ENCODE results near the gene SERHL2. TPM values are rescaled to one million over a fixed set of nuclear protein-coding genes. Genes with fewer than 3 reads are reported as not detected.
"Not testable (repeated sequence)": the region's sequence is repeated elsewhere in the genome, so short reads cannot be mapped to it uniquely, and the experiment has no call there.

The SERHL2 gene
- total RNA-seq, 2 experiments from 2014 or later, result 1.1 to 1.4 TPM

DNA sequence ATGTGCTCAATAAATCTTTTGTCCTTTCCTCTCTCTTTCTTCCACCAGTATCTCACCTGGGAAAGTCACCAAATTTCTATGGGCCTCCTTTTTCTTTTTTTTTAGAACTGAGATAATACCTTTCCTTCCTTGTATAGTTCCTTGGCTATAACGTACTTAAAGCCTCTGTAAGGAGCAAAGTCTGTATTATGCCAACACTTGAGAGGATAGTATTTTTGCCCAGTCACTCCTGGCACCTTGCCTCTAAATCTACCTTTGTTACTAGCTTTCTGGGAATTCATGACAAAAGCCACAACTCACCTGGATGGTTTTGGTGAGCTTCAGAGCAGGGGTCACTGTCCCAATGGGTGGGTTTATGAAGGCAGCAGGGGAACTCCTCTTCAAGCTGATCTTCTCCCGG, 48.7 kb downstream of the SERHL2 start:
- intact Hi-C loops (cut with micrococcal nuclease), result no loop called here
- Mint-ChIP-seq H3K27me3 (no peaks in the 10 kb centered on the region), H3K9me3 (no peaks in the 10 kb centered on the region), H3K4me1 (ENCODE audit: low read depth) (peaks cover 20% of the 10 kb centered on the region), H3K4me3 (no peak overlapping the region), H3K27ac (peak overlapping the region; percentile 20), H3K36me3 (ENCODE audit: low read depth) (peaks cover 39% of the 10 kb centered on the region)
- ATAC-seq, result no peak
- POLR2A ChIA-PET, result interaction anchor here (10.1 kb wide), 1 partner anchor 10 kb away, joined by 69 read pairs; the partner anchor contains the start of gene POLDIP3
- TF ChIP-seq, protein P1, sequence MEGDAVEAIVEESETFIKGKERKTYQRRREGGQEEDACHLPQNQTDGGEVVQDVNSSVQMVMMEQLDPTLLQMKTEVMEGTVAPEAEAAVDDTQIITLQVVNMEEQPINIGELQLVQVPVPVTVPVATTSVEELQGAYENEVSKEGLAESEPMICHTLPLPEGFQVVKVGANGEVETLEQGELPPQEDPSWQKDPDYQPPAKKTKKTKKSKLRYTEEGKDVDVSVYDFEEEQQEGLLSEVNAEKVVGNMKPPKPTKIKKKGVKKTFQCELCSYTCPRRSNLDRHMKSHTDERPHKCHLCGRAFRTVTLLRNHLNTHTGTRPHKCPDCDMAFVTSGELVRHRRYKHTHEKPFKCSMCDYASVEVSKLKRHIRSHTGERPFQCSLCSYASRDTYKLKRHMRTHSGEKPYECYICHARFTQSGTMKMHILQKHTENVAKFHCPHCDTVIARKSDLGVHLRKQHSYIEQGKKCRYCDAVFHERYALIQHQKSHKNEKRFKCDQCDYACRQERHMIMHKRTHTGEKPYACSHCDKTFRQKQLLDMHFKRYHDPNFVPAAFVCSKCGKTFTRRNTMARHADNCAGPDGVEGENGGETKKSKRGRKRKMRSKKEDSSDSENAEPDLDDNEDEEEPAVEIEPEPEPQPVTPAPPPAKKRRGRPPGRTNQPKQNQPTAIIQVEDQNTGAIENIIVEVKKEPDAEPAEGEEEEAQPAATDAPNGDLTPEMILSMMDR (IDR thresholded peaks at IDR 0.05), result no peak
- CTCF ChIA-PET, result no interaction called here
- no peak for DNase-seq

DNA sequence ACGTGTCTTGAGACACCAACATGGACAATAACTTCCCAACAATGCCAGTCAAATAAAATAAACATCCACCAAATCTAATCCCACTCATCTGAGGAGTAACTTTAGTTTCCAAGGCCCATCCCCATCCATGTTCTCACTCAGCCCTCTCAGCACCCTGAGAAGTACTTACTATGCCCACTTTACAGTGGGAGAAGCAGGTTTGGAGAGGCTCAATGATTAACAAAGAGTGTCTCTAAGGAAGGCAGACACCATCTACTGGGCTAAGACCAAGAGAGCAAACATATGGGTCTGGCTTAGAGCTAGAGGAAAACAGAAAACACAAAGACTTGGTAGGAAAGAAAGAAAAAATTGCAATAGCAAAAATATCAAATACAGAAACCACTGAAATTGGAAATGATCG, 49.7 kb downstream of the SERHL2 start:
- H3K36me3 Mint-ChIP-seq (ENCODE audit: low read depth), result peaks cover 43% of the 10 kb centered on the region
- no peaks in the 10 kb centered on the region for H3K27me3 Mint-ChIP-seq
- ChIA-PET CTCF (no interaction called here), POLR2A (interaction anchor here (0.6 to 0.7 kb wide), 2 partner anchors 11 to 16 kb away, joined by 3 read pairs; partner anchors contain the start of gene POLDIP3)
- TF ChIP-seq, protein P1 (IDR thresholded peaks at IDR 0.05), result no peak
- no peak for ATAC-seq
- no peak overlapping the region for H3K4me3 Mint-ChIP-seq
- H3K27ac Mint-ChIP-seq, result no peak overlapping the region
- DNase-seq, result no peak
- intact Hi-C loops (cut with micrococcal nuclease), result no loop called here
- H3K4me1 Mint-ChIP-seq (ENCODE audit: low read depth), result peaks cover 22% of the 10 kb centered on the region
- H3K9me3 Mint-ChIP-seq, result no peaks in the 10 kb centered on the region

GRCh38 chr22:42604403-42604802, 50.6 kb downstream of the SERHL2 start:
- no peak for DNase-seq
- intact Hi-C loops (cut with micrococcal nuclease), result no loop called here
- ATAC-seq, result no peak
- CTCF ChIA-PET, result no interaction called here
- Mint-ChIP-seq H3K9me3 (no peaks in the 10 kb centered on the region), H3K27me3 (no peaks in the 10 kb centered on the region), H3K4me3 (no peak overlapping the region), H3K27ac (no peak overlapping the region), H3K4me1 (ENCODE audit: low read depth) (peaks cover 32% of the 10 kb centered on the region), H3K36me3 (ENCODE audit: low read depth) (peaks cover 42% of the 10 kb centered on the region)
- TF ChIP-seq, protein P1 (IDR thresholded peaks at IDR 0.05), result no peak
- POLR2A ChIA-PET, result interaction anchor here (1.0 to 2.9 kb wide), 2 partner anchors 8 to 22 kb away, joined by 3 to 9 read pairs; no protein-coding TSS in a partner anchor

- peaks cover 34% of the 10 kb centered on the region for H3K36me3 Mint-ChIP-seq (ENCODE audit: low read depth)
- DNase-seq; H3K27me3 Mint-ChIP-seq; H3K9me3 Mint-ChIP-seq; H3K27ac Mint-ChIP-seq; ATAC-seq; CTCF ChIA-PET; H3K4me3 Mint-ChIP-seq; POLR2A ChIA-PET; intact Hi-C loops (cut with micrococcal nuclease): not testable (repeated sequence)
- peaks cover 51% of the 10 kb centered on the region for H3K4me1 Mint-ChIP-seq (ENCODE audit: low read depth)
Observed at GRCh38 chr22:42607641-42608040, 53.9 kb downstream of the SERHL2 start.

GRCh38 chr22:42608136-42608822, 54.5 kb downstream of the SERHL2 start:
- ATAC-seq (no peak), DNase-seq (no peak)
- Mint-ChIP-seq H3K4me3 (no peak overlapping the region), H3K9me3 (no peaks in the 10 kb centered on the region), H3K4me1 (ENCODE audit: low read depth) (peaks cover 55% of the 10 kb centered on the region), H3K27ac (peak overlapping the region; percentile 69), H3K36me3 (ENCODE audit: low read depth) (peaks cover 36% of the 10 kb centered on the region), H3K27me3 (no peaks in the 10 kb centered on the region)
- CTCF ChIA-PET, result interaction anchor here (1.8 to 3.4 kb wide), 2 partner anchors 14 to 46 kb away, joined by 5 to 13 read pairs; no protein-coding TSS in a partner anchor
- POLR2A ChIA-PET, result interaction anchor here (1.0 to 9.0 kb wide), 5 partner anchors 10 to 25 kb away, joined by 3 to 102 read pairs (median 4); no protein-coding TSS in a partner anchor
- intact Hi-C loops (cut with micrococcal nuclease), result no loop called here
- TF ChIP-seq, protein P1 (IDR thresholded peaks at IDR 0.05), result no peak
